ENCODE measurements around the gene USF3. TPM values are rescaled to one million over a fixed set of nuclear protein-coding genes. Genes with fewer than 3 reads are reported as not detected.
A peak's percentile ranks its signal among the peaks of the same experiment; 100 is the strongest.

The USF3 gene
- total RNA-seq, 2 experiments from 2014 or later: 12.9 to 19.6 TPM

GRCh38 chr3:113698213-113698742 is 1.8 kb upstream of the USF3 start:
- CTCF ChIA-PET: interaction anchor here (0.7 to 2.6 kb wide), 4 partner anchors 47 to 411 kb away, joined by 3 to 9 read pairs (median 4); no protein-coding TSS in a partner anchor
- no peaks in the 10 kb centered on the region for H3K9me3 Mint-ChIP-seq (ENCODE audit: low read depth)
- POLR2A ChIA-PET: no interaction called here
- peaks cover 24% of the 10 kb centered on the region for H3K4me1 Mint-ChIP-seq
- no peak overlapping the region for H3K27ac Mint-ChIP-seq
- intact Hi-C loops (cut with DNase I, micrococcal nuclease): loop anchor here in 1 of 2 experiments (5.0 kb wide), 3 partner anchors 181 to 1136 kb away; partner anchors contain the start of genes ATG3, SLC35A5 and SPICE1
- DNase-seq (no peak), ATAC-seq (no peak)
- H3K27me3 Mint-ChIP-seq: no peaks in the 10 kb centered on the region
- no peak overlapping the region for H3K4me3 Mint-ChIP-seq
- no peaks in the 10 kb centered on the region for H3K36me3 Mint-ChIP-seq (ENCODE audit: low read depth)

GRCh38 chr3:113697500-113698090 is 1.2 kb upstream of the USF3 start:
- no peaks in the 10 kb centered on the region for H3K27me3 Mint-ChIP-seq
- no peak overlapping the region for H3K4me3 Mint-ChIP-seq

GRCh38 chr3:113696658-113697499 is 437 bp upstream of the USF3 start:
- DNase-seq: peak; percentile 99
- Mint-ChIP-seq H3K27me3 (no peaks in the 10 kb centered on the region), H3K27ac (no peak overlapping the region), H3K9me3 (ENCODE audit: low read depth) (no peaks in the 10 kb centered on the region), H3K36me3 (ENCODE audit: low read depth) (no peaks in the 10 kb centered on the region), H3K4me1 (peaks cover 27% of the 10 kb centered on the region), H3K4me3 (no peak overlapping the region)
- peak; percentile 92 for ATAC-seq
- ChIA-PET POLR2A (interaction anchor here (0.5 to 1.6 kb wide), 4 partner anchors 45 to 88 kb away, joined by 3 to 7 read pairs (median 6); no protein-coding TSS in a partner anchor), CTCF (interaction anchor here (0.6 to 1.0 kb wide), 2 partner anchors 14 to 48 kb away, joined by 3 read pairs; no protein-coding TSS in a partner anchor)
- intact Hi-C loops (cut with DNase I, micrococcal nuclease): loop anchor here (1.0 to 5.0 kb wide), 12 partner anchors 48 to 1450 kb away; partner anchors contain the start of genes CCDC191 (in 2 of the 2), QTRT2 (in 2 of the 2), SPICE1 (in 2 of the 2) and ATG3 (in 1 of the 2)

More at GRCh38 chr3:113697500-113698090, 1.2 kb upstream of the USF3 start:
- Mint-ChIP-seq H3K9me3 (ENCODE audit: low read depth) (no peaks in the 10 kb centered on the region), H3K36me3 (ENCODE audit: low read depth) (no peaks in the 10 kb centered on the region), H3K4me1 (peaks cover 27% of the 10 kb centered on the region), H3K27ac (no peak overlapping the region)
- CTCF ChIA-PET: interaction anchor here (0.7 to 2.6 kb wide), 3 partner anchors 48 to 410 kb away, joined by 3 to 9 read pairs (median 5); no protein-coding TSS in a partner anchor
- intact Hi-C loops (cut with DNase I, micrococcal nuclease): loop anchor here (2.0 to 5.0 kb wide), 6 partner anchors 180 to 1449 kb away; partner anchors contain the start of genes ATG3 (in 1 of the 2), SLC35A5 (in 1 of the 2), SPICE1 (in 1 of the 2) and ZBTB20 (in 1 of the 2)
- ATAC-seq (no peak), DNase-seq (no peak)
- POLR2A ChIA-PET: no interaction called here

- ChIA-PET POLR2A (interaction anchor here (1.2 to 1.6 kb wide), 2 partner anchors 49 to 52 kb away, joined by 4 to 7 read pairs; no protein-coding TSS in a partner anchor), CTCF (interaction anchor here (1.0 to 1.9 kb wide), 4 partner anchors 10 to 161 kb away, joined by 3 to 6 read pairs (median 3); no protein-coding TSS in a partner anchor)
- no peaks in the 10 kb centered on the region for H3K9me3 Mint-ChIP-seq (ENCODE audit: low read depth)
- peaks cover 29% of the 10 kb centered on the region for H3K4me1 Mint-ChIP-seq
- DNase-seq (no peak), ATAC-seq (no peak)
- H3K27me3 Mint-ChIP-seq: no peaks in the 10 kb centered on the region
- intact Hi-C loops (cut with DNase I, micrococcal nuclease): loop anchor here in 1 of 2 experiments (5.0 kb wide), 3 partner anchors 178 to 1133 kb away; partner anchors contain the start of genes ATG3, SLC35A5 and SPICE1
- peak overlapping the region; percentile 97 for H3K27ac Mint-ChIP-seq
- no peaks in the 10 kb centered on the region for H3K36me3 Mint-ChIP-seq (ENCODE audit: low read depth)
- peak overlapping the region; percentile 84 for H3K4me3 Mint-ChIP-seq
Measured at GRCh38 chr3:113695431-113695785, 1.0 kb downstream of the USF3 start.

GRCh38 chr3:113690482-113690881 is 6.0 kb downstream of the USF3 start:
- H3K36me3 Mint-ChIP-seq (ENCODE audit: low read depth): peaks cover 7% of the 10 kb centered on the region
- no peak overlapping the region for H3K4me3 Mint-ChIP-seq
- ChIA-PET CTCF (no interaction called here), POLR2A (no interaction called here)
- ATAC-seq (no peak), DNase-seq (no peak)
- H3K27ac Mint-ChIP-seq: no peak overlapping the region
- no peaks in the 10 kb centered on the region for H3K27me3 Mint-ChIP-seq
- intact Hi-C loops (cut with DNase I, micrococcal nuclease): no loop called here
- H3K9me3 Mint-ChIP-seq (ENCODE audit: low read depth): no peaks in the 10 kb centered on the region
- peaks cover 26% of the 10 kb centered on the region for H3K4me1 Mint-ChIP-seq

- no peaks in the 10 kb centered on the region for H3K4me1 Mint-ChIP-seq
- no peaks in the 10 kb centered on the region for H3K27me3 Mint-ChIP-seq
- H3K36me3 Mint-ChIP-seq (ENCODE audit: low read depth): peaks cover 14% of the 10 kb centered on the region
- ChIA-PET POLR2A (no interaction called here), CTCF (no interaction called here)
- peaks cover 4% of the 10 kb centered on the region for H3K9me3 Mint-ChIP-seq (ENCODE audit: low read depth)
- ATAC-seq (no peak), DNase-seq (no peak)
- intact Hi-C loops (cut with DNase I, micrococcal nuclease): no loop called here
- H3K4me3 Mint-ChIP-seq: no peak overlapping the region
- no peak overlapping the region for H3K27ac Mint-ChIP-seq
Measured at GRCh38 chr3:113685956-113686721, 10.3 kb downstream of the USF3 start.

GRCh38 chr3:113685124-113685523 is 11.3 kb downstream of the USF3 start:
- Mint-ChIP-seq H3K4me1 (no peaks in the 10 kb centered on the region), H3K27ac (no peak overlapping the region), H3K27me3 (no peaks in the 10 kb centered on the region), H3K9me3 (ENCODE audit: low read depth) (peaks cover 4% of the 10 kb centered on the region), H3K4me3 (no peak overlapping the region), H3K36me3 (ENCODE audit: low read depth) (peaks cover 14% of the 10 kb centered on the region)
- POLR2A ChIA-PET: no interaction called here
- intact Hi-C loops (cut with DNase I, micrococcal nuclease): no loop called here
- DNase-seq (no peak), ATAC-seq (no peak)
- CTCF ChIA-PET: no interaction called here

- intact Hi-C loops (cut with DNase I, micrococcal nuclease): no loop called here
- Mint-ChIP-seq H3K27me3 (no peaks in the 10 kb centered on the region), H3K9me3 (ENCODE audit: low read depth) (peaks cover 4% of the 10 kb centered on the region), H3K4me3 (no peak overlapping the region), H3K4me1 (no peaks in the 10 kb centered on the region), H3K27ac (no peak overlapping the region), H3K36me3 (ENCODE audit: low read depth) (peaks cover 14% of the 10 kb centered on the region)
- CTCF ChIA-PET: no interaction called here
- POLR2A ChIA-PET: no interaction called here
- no peak for ATAC-seq
- DNase-seq: no peak
Measured at GRCh38 chr3:113684271-113684819, 12.1 kb downstream of the USF3 start.

GRCh38 chr3:113678773-113679172 is 17.7 kb downstream of the USF3 start:
- intact Hi-C loops (cut with DNase I, micrococcal nuclease): no loop called here
- H3K4me1 Mint-ChIP-seq: peaks cover 13% of the 10 kb centered on the region
- H3K27ac Mint-ChIP-seq: no peak overlapping the region
- DNase-seq: no peak
- no peaks in the 10 kb centered on the region for H3K9me3 Mint-ChIP-seq (ENCODE audit: low read depth)
- no peak overlapping the region for H3K4me3 Mint-ChIP-seq
- peaks cover 16% of the 10 kb centered on the region for H3K36me3 Mint-ChIP-seq (ENCODE audit: low read depth)
- CTCF ChIA-PET: interaction anchor here (0.6 kb wide), 1 partner anchor 802 kb away, joined by 4 read pairs; no protein-coding TSS in a partner anchor
- no peak for ATAC-seq
- no peaks in the 10 kb centered on the region for H3K27me3 Mint-ChIP-seq
- POLR2A ChIA-PET: no interaction called here

- intact Hi-C loops (cut with DNase I, micrococcal nuclease): no loop called here
- H3K9me3 Mint-ChIP-seq (ENCODE audit: low read depth): no peaks in the 10 kb centered on the region
- peaks cover 16% of the 10 kb centered on the region for H3K36me3 Mint-ChIP-seq (ENCODE audit: low read depth)
- no peak overlapping the region for H3K4me3 Mint-ChIP-seq
- DNase-seq (no peak), ATAC-seq (no peak)
- peaks cover 13% of the 10 kb centered on the region for H3K4me1 Mint-ChIP-seq
- CTCF ChIA-PET: interaction anchor here (0.6 kb wide), 1 partner anchor 348 kb away, joined by 3 read pairs; no protein-coding TSS in a partner anchor
- H3K27me3 Mint-ChIP-seq: no peaks in the 10 kb centered on the region
- POLR2A ChIA-PET: no interaction called here
- no peak overlapping the region for H3K27ac Mint-ChIP-seq
Measured at GRCh38 chr3:113677737-113678136, 18.7 kb downstream of the USF3 start.

Measured in activated CD4-positive, alpha-beta T cell treated with anti-CD3 and anti-CD28 coated beads for 36 hours (primary cell).